Erythroblast (primary cell): ENCODE measurements around the gene MAG.

ENCODE experiments used
- GATA1 ChIP-seq: IDR thresholded peaks from 2 replicates; pipeline ENCODE4 v1.6.1; 2011; ENCODE audit warnings: low read depth, mild to moderate bottlenecking, control low read depth, low read length, moderate library complexity
- POLR2A ChIP-seq: IDR thresholded peaks from 2 replicates; pipeline ENCODE4 v1.6.1; 2011; ENCODE audit warnings: mild to moderate bottlenecking, low read length

- no peak for TF ChIP-seq POLR2A
- no peak for TF ChIP-seq GATA1
Measured at GRCh38 chr19:35342430-35342829, 50.5 kb downstream of the MAG start.
